DMS153 (cell line): ENCODE results near the gene MFAP5.
"Not testable (repeated sequence)": the region's sequence is repeated elsewhere in the genome, so short reads cannot be mapped to it uniquely, and the experiment has no call there.

Source experiments
- DNase-seq: peaks from one replicate; lab custom pipeline; 2025; lab: John Stamatoyannopoulos, UW

Gene MFAP5

DNA sequence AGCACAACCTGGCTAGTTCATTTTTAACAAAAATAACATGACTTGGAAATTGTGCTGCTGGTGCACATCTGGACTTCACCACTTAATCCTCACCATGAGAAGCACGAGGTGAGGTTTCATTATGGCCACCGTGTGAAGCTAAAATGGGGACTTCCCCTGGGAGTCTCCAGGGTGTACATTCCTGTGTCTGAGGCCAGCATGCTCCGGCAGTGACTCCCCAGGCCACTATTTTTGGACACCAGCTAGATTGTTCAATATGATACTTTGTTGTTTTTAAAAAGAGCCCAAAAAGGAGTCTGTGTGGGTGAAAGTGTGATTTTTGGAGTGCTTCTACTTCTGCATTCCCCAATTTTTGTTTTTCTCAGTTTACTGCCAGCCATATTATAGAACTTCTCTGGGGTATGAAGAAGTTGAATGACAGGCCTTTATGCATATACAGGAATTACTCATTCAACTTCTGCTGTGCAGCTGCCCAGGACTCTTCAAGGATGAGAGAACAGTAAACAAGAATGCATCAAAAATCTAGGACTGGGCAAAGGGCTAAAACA, 33.1 kb downstream of the MFAP5 start:
- no peak for DNase-seq

DNA sequence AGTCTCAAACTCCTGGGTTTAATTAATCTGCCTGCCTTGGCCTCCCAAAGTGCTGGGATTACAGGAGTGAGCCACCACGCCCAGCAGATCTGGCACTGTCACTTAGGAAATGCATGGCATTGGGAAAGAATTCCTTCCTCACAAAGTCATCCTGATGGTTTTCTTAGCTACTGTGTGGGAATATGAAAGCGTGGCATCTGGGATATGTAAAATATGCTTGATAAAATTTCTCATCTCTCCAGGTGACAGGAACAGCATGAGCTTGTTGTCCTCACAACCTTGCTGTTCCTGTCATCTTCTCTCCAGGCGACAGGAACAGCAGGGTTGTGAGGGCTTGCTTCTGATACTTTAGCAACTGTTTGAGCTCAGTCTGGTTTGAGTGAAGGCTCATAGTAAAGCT, 33.9 kb downstream of the MFAP5 start:
- DNase-seq, result no peak

DNA sequence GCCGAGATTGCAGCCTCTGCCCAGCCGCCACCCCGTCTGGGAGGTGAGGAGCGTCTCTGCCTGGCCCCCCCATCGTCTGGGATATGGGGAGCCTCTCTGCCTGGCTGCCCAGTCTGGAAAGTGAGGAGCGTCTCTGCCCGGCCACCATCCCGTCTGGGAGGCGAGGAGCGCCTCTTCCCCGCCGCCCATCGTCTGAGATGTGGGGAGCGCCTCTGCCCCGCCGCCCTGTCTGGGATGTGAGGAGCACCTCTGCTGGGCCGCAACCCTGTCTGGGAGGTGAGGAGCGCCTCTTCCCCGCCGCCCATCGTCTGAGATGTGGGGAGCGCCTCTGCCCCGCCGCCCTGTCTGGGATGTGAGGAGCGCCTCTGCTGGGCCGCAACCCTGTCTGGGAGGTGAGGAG, 37.9 kb downstream of the MFAP5 start:
- DNase-seq, result not testable (repeated sequence)

- DNase-seq, result no peak
Observed at GRCh38 chr12:8622646-8623045, 40.0 kb downstream of the MFAP5 start.

GRCh38 chr12:8615206-8615605, 47.4 kb downstream of the MFAP5 start:
- no peak for DNase-seq

- DNase-seq, result not testable (repeated sequence)
Observed at GRCh38 chr12:8613881-8614280, 48.7 kb downstream of the MFAP5 start.

DNA sequence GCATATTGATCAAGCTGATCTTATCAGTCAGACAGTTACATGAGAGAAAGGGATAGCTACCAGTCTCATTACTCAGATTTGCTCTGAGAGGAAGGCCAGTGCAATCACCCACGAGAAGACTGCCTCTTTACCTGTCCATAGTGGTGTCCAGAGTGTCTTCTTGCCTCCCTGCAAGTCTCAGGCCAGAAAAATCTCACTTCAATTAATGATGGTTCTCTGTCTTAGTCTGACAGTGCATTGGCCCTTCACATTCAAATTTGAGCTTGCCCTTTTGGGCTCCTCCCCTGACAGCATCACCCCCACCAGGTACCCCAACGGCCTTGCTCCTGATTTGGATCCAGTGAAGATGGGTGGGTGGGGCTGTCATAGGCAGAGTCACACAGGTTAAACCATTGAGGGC, 50.0 kb downstream of the MFAP5 start, which contains the start of gene AICDA:
Gene AICDA, minus strand, starts transcription at position 231 of the 400 bp plus-strand sequence. Its CDS starts 92 bp downstream, at position 139.
- no peak for DNase-seq

- no peak for DNase-seq
Observed at GRCh38 chr12:8609061-8609570, 53.5 kb downstream of the MFAP5 start.

DNA sequence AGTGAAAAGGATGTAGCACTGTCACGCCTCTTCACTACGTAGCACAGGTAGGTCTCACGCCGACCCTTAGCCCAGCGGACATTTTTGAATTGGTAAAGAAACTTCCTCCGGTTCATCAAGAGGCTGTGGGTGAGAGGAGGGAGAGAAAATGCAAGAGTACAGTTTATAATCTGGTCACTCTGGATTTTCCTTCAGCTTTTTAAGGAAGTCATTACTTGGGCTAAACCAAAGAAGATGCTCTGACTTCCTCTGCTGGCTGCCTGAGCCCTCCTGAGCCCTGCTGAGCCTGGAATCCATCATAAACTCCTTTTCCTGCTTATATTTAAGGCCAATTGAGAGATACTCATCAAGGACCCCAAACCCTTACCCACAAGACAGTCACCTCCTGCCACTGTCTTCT, 55.7 kb downstream of the MFAP5 start:
- no peak for DNase-seq

DNA sequence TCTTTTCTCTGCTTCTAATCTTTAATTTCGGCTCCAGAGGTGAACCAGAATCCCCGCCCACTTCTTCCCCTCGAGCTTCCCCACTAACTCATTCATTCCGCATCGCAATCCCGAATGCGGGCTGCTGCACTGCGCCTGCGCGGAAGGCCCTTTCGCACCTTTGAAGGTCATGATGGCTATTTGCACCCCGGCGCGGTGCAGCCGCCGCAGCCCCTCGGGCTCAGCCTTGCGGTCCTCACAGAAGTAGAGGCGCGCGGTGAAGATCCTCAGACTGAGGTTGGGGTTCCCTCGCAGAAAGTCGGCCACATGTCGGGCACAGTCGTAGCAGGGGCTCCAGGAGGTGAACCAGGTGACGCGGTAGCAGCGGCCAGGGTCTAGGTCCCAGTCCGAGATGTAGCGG, 57.6 kb downstream of the MFAP5 start:
- no peak for DNase-seq

- no peak for DNase-seq
Observed at GRCh38 chr12:8603856-8604255, 58.8 kb downstream of the MFAP5 start.

DNA sequence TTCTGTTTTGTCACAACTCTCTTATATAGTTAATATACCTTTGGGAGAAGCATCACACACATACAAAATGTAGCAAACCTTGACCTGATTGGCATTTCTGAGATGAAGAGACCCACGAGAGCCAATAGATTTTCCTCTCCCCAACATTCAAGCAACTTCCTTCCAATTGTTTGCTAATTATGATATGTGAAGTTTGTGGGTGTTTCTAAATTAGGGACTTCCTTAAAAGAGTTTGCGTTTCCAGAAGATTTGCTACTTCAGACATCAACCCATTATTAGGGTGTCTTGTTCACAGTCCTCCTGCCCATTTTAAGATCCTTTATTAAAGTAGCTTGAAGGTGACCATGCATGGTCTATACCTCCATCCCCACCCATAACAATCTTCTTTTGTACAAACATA, 59.3 kb downstream of the MFAP5 start:
- no peak for DNase-seq

- no peak for DNase-seq
Observed at GRCh38 chr12:8596561-8596960, 66.1 kb downstream of the MFAP5 start.
